ENCODE measurements around the gene SENP7. TPM values are rescaled to one million over a fixed set of nuclear protein-coding genes. Genes with fewer than 3 reads are reported as not detected.

The SENP7 gene
- total RNA-seq, 1 donor from 2014 or later = 10.8 TPM

GRCh38 chr3:101303089-101303731 is 209.8 kb downstream of the SENP7 start:
- H3K4me3 ChIP-seq (ENCODE audit: insufficient read depth, low read depth, low read length) = no peak overlapping the region
- peaks cover 14% of the 10 kb centered on the region for H3K9me3 Mint-ChIP-seq (ENCODE audit: unreplicated experiment)
- peak; percentile 18 for DNase-seq (ENCODE audit: low read depth)

DNA sequence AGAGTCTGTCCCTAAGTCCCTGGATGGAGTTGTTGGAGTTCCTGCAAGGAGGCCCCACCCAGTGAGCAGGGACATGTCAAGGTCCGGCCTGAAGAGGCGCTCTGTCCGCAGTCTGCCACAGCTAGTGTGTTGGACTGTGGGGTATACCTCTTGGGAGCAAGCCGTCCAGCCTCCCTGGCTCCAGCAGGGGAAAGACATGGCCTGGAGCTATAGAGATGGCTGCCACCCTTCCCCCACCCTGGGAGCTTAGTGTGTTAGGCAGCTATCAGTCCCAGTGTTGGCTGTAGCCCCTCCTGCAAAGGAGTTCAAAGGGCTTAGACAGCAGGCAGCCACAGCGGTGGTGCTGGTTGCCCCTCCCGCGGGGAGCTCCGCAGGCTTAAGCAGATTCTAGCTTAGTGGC is 212.9 kb downstream of the SENP7 start:
- TF ChIP-seq EZH2 (IDR thresholded peaks at IDR 0.05; ENCODE audit: insufficient read depth, low read length) (no peak), CTCF (IDR thresholded peaks at IDR 0.05; ENCODE audit: insufficient read depth, low read depth, low read length) (no peak)
- H2AFZ ChIP-seq (ENCODE audit: low read depth, low read length) = no peak overlapping the region
- no peak overlapping the region for H3K27ac Mint-ChIP-seq (ENCODE audit: unreplicated experiment)
- H4K20me1 ChIP-seq (ENCODE audit: insufficient read depth, low read length) = no peaks in the 10 kb centered on the region
- H3K4me1 Mint-ChIP-seq (ENCODE audit: low read depth, unreplicated experiment) = no peaks in the 10 kb centered on the region
- no peaks in the 10 kb centered on the region for H3K9me3 ChIP-seq (ENCODE audit: insufficient read depth, low read depth, low read length)
- H3K27ac ChIP-seq (ENCODE audit: low read depth, low read length) = no peak overlapping the region
- H3K4me3 Mint-ChIP-seq (ENCODE audit: unreplicated experiment) = no peak overlapping the region
- no peak overlapping the region for H3K4me3 ChIP-seq (ENCODE audit: insufficient read depth, low read depth, low read length)
- H3K9ac ChIP-seq (ENCODE audit: low read length) = no peak overlapping the region
- FAIRE-seq (no peak), DNase-seq (ENCODE audit: low read depth) (no peak)
- no peaks in the 10 kb centered on the region for H3K27me3 ChIP-seq (ENCODE audit: insufficient read depth, low read length)
- no peaks in the 10 kb centered on the region for H3K79me2 ChIP-seq (ENCODE audit: insufficient read depth, low read length)
- H3K4me2 ChIP-seq (ENCODE audit: low read length) = no peak overlapping the region
- H3K36me3 Mint-ChIP-seq (ENCODE audit: low read depth, unreplicated experiment) = peaks cover 17% of the 10 kb centered on the region
- no peaks in the 10 kb centered on the region for H3K36me3 ChIP-seq (ENCODE audit: insufficient read depth, low read length)
- peaks cover 17% of the 10 kb centered on the region for H3K9me3 Mint-ChIP-seq (ENCODE audit: unreplicated experiment)
- no peaks in the 10 kb centered on the region for H3K4me1 ChIP-seq (ENCODE audit: insufficient read depth, low read length)
- no peaks in the 10 kb centered on the region for H3K27me3 Mint-ChIP-seq (ENCODE audit: low read depth, unreplicated experiment)

More at GRCh38 chr3:101303089-101303731, 209.8 kb downstream of the SENP7 start:
- Histone ChIP-seq H3K4me1 (ENCODE audit: insufficient read depth, low read length) (no peaks in the 10 kb centered on the region), H3K9ac (ENCODE audit: low read length) (no peak overlapping the region), H3K79me2 (ENCODE audit: insufficient read depth, low read length) (no peaks in the 10 kb centered on the region), H3K27ac (ENCODE audit: low read depth, low read length) (no peak overlapping the region), H3K36me3 (ENCODE audit: insufficient read depth, low read length) (no peaks in the 10 kb centered on the region), H3K27me3 (ENCODE audit: insufficient read depth, low read length) (no peaks in the 10 kb centered on the region), H3K4me2 (ENCODE audit: low read length) (peak overlapping the region; percentile 30), H2AFZ (ENCODE audit: low read depth, low read length) (no peak overlapping the region), H3K9me3 (ENCODE audit: insufficient read depth, low read depth, low read length) (no peaks in the 10 kb centered on the region), H4K20me1 (ENCODE audit: insufficient read depth, low read length) (no peaks in the 10 kb centered on the region)
- no peaks in the 10 kb centered on the region for H3K4me1 Mint-ChIP-seq (ENCODE audit: low read depth, unreplicated experiment)
- no peak for TF ChIP-seq CTCF (IDR thresholded peaks at IDR 0.05; ENCODE audit: insufficient read depth, low read depth, low read length)
- TF ChIP-seq EZH2 (IDR thresholded peaks at IDR 0.05; ENCODE audit: insufficient read depth, low read length) = no peak
- FAIRE-seq = no peak
- H3K27me3 Mint-ChIP-seq (ENCODE audit: low read depth, unreplicated experiment) = no peaks in the 10 kb centered on the region
- H3K36me3 Mint-ChIP-seq (ENCODE audit: low read depth, unreplicated experiment) = peaks cover 19% of the 10 kb centered on the region
- H3K27ac Mint-ChIP-seq (ENCODE audit: unreplicated experiment) = no peak overlapping the region
- no peak overlapping the region for H3K4me3 Mint-ChIP-seq (ENCODE audit: unreplicated experiment)

- no peak overlapping the region for H3K4me3 ChIP-seq (ENCODE audit: insufficient read depth, low read depth, low read length)
- Mint-ChIP-seq H3K4me1 (ENCODE audit: low read depth, unreplicated experiment) (peaks cover 6% of the 10 kb centered on the region), H3K36me3 (ENCODE audit: low read depth, unreplicated experiment) (no peaks in the 10 kb centered on the region), H3K4me3 (ENCODE audit: unreplicated experiment) (no peak overlapping the region), H3K27me3 (ENCODE audit: low read depth, unreplicated experiment) (no peaks in the 10 kb centered on the region), H3K9me3 (ENCODE audit: unreplicated experiment) (peaks cover 7% of the 10 kb centered on the region), H3K27ac (ENCODE audit: unreplicated experiment) (no peak overlapping the region)
- no peaks in the 10 kb centered on the region for H4K20me1 ChIP-seq (ENCODE audit: insufficient read depth, low read length)
- no peak overlapping the region for H2AFZ ChIP-seq (ENCODE audit: low read depth, low read length)
- DNase-seq (ENCODE audit: low read depth) (peak; percentile 34), FAIRE-seq (no peak)
- no peaks in the 10 kb centered on the region for H3K4me1 ChIP-seq (ENCODE audit: insufficient read depth, low read length)
- no peak overlapping the region for H3K27ac ChIP-seq (ENCODE audit: low read depth, low read length)
- H3K36me3 ChIP-seq (ENCODE audit: insufficient read depth, low read length) = no peaks in the 10 kb centered on the region
- H3K27me3 ChIP-seq (ENCODE audit: insufficient read depth, low read length) = no peaks in the 10 kb centered on the region
- no peak for TF ChIP-seq CTCF (IDR thresholded peaks at IDR 0.05; ENCODE audit: insufficient read depth, low read depth, low read length)
- TF ChIP-seq EZH2 (IDR thresholded peaks at IDR 0.05; ENCODE audit: insufficient read depth, low read length) = no peak
- no peaks in the 10 kb centered on the region for H3K9me3 ChIP-seq (ENCODE audit: insufficient read depth, low read depth, low read length)
- H3K4me2 ChIP-seq (ENCODE audit: low read length) = no peak overlapping the region
- no peak overlapping the region for H3K9ac ChIP-seq (ENCODE audit: low read length)
- no peaks in the 10 kb centered on the region for H3K79me2 ChIP-seq (ENCODE audit: insufficient read depth, low read length)
Measured at GRCh38 chr3:101292027-101292426, 221.0 kb downstream of the SENP7 start.

Data from astrocyte (in vitro differentiated cells and primary cell).